Activated CD8-positive, alpha-beta memory T cell treated with anti-CD3 and anti-CD28 coated beads for 1 hour (primary cell): Measurements from ENCODE around the gene AFM.

Experiments
- DNase-seq, 2 donors: peaks; one replicate each; pipeline ENCODE4 v3.0.0-alpha.2; 2020; ENCODE audit warnings: low read depth in 1 of 2; ENCODE audit errors: extremely low read depth in 1 of 2

Gene AFM

GRCh38 chr4:73448448-73449203, 32.9 kb upstream of the AFM start:
- no peak for DNase-seq

DNA sequence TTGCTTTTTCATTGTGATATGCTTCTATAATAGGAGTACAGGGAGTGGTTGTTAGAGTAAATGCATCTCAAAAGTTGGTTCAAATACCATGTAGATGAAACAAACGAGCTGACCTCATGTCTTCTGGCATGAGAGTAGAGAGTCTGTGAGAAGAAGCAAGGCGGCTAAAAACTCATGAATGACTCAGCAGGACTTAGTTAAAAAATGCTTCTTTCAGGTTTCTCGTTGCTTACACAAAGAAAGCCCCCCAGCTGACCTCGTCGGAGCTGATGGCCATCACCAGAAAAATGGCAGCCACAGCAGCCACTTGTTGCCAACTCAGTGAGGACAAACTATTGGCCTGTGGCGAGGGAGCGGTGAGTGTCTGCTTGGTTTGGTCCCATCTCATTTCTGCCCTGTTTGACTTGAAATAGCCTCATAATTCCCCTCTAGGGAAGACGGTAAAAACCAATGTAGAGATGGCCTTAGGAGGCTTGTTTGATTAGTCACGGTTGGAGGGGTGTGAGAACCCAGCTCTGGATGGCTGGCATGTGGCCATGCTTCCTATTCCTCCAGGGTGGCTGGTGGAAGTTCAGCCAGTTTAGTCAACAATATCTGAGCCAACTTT, 31.0 kb upstream of the AFM start:
- DNase-seq = no peak

GRCh38 chr4:73451404-73451803, 30.1 kb upstream of the AFM start:
- DNase-seq = no peak

DNA sequence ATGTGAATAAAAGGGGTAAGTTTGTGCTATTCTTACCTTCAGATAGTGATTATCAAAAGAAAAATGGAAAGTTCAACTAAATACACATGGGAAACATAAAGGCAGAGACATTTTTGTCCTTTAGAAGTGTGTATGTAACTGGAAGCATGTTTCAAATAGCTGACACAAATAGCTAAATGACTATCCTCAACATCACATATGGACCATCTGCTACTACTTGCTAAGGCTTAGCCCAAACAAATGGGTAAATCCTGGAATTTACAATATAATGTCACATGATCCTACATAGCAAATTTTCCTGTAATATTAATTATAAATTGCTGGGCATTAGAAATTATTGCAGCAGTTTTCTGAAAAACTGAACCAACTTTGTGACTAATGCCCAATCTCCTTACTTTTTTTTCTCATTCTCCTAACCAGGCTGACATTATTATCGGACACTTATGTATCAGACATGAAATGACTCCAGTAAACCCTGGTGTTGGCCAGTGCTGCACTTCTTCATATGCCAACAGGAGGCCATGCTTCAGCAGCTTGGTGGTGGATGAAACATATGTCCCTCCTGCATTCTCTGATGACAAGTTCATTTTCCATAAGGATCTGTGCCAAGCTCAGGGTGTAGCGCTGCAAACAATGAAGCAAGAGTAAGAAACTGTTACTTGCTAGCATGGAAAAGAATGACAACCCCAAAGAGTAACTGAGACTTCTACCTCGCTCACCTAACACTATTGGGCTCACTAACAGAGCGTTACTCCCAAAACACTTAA, 29.4 kb upstream of the AFM start:
- DNase-seq = no peak

GRCh38 chr4:73452953-73453700, 28.4 kb upstream of the AFM start:
- DNase-seq = no peak

- no peak for DNase-seq
Observed at GRCh38 chr4:73453701-73454005, 27.9 kb upstream of the AFM start.

DNA sequence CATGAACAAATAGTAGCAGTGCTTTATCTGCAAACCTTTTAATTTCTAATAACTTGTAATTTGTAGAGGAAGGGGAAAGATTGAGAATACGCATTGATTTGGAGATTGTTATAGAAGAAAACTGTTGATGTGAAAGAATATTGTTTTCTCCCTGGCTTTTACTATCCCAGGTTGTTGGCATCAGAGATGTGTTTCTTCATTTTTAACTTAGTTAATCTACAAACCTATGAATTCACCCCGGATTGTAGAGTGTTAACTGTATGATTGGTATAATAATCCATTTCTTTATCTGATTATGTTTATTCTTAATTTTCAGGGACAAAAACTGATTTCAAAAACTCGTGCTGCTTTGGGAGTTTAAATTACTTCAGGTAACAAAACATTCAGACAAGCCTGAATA, 26.6 kb upstream of the AFM start:
- DNase-seq = no peak

GRCh38 chr4:73456177-73457022, 25.1 kb upstream of the AFM start:
- DNase-seq = no peak

DNA sequence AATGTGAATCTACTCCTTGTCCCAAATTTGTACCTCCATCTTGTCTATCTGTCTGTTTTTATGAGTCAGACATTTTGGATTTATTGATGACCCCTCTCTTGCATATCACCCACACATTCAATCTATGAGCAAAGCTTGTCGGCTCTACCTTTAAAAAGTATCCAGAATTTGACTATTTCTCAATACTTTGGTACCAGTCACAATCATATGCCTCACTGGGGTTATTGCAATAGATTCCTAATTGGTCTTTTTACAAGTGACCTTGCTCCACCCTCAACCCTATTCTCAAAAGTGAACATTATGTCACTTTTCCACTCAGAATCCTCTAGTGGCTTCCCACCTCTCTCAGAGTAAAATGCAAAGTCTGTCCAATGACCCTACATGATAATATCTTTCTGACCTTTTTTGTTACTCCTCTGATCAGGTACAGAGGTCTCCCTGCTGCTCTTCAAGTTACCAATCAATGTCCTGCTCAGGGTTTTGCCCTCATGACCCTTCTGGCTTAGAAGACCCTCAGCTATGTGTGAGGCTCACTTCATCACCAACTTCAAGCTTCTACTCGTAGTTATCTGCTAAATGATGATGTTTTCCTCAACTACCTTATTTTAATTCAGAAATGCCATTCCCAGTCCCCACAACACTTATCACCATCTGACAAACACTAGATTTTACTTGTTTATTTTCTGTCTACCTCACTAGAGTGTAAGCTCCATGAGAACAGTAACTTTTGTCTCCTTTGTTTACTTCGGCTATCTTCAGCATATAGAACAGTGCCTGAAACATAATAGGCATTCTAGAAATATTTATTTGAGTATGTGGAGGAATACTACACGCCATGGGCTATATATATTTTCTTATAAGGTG, 23.1 kb upstream of the AFM start:
- no peak for DNase-seq

GRCh38 chr4:73459048-73459421, 22.5 kb upstream of the AFM start:
- no peak for DNase-seq

DNA sequence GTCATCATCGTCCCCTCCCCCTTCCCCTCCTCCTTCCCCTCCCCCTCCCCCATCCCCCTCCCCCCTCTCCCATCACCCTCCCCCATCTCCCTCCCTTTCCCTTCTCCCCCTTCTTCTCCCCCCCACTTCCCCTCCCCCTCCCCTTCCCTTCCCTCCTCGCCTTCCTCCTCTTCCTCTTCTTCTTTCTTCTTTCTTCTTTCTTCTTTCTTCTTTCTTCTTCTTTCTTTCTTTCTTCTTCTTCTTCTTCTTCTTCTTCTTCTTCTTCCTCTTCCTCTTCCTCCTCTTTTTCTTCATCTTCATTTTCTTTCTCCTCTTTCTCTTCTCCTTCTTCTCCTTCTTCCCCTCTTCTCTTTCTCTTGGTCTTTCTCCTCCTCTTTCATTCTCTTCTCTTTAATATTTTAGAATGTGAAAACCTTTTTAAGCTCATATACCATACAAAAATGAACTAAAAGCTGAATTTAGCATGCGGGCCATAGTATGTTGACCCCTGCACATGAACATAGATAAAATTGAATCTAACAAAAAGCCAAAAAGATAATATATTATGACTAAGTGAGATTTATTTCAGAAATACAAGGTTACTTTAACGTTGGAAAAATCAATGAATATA, 20.5 kb upstream of the AFM start:
- no peak for DNase-seq

- no peak for DNase-seq
Observed at GRCh38 chr4:73468170-73468569, 13.4 kb upstream of the AFM start.

- DNase-seq = no peak
Observed at GRCh38 chr4:73470728-73471127, 10.8 kb upstream of the AFM start.

DNA sequence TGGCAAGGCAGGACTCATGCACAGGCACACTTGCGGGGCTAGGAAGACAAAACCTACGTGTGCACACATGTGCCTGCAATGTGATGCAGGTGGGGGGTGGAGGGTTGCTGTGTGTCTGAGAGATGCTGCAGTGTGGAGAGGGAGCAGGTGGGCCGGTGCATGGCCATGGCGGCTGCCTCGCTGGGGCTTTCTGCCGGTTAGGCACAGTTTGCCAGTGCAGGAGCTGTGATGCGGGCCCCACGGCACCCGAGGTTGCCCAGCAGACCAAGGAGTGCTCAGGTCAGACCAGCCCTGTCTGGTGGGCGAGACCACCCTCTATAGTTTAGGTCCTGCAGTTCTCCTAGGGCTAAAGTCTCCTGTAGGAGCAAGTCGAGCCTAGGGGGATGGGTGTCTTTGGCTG, 4.4 kb upstream of the AFM start:
- no peak for DNase-seq

GRCh38 chr4:73479323-73479722, 2.2 kb upstream of the AFM start:
- DNase-seq = no peak

- DNase-seq = no peak
Observed at GRCh38 chr4:73485085-73485484, 3.5 kb downstream of the AFM start.

- DNase-seq = no peak
Observed at GRCh38 chr4:73485596-73485995, 4.1 kb downstream of the AFM start.

DNA sequence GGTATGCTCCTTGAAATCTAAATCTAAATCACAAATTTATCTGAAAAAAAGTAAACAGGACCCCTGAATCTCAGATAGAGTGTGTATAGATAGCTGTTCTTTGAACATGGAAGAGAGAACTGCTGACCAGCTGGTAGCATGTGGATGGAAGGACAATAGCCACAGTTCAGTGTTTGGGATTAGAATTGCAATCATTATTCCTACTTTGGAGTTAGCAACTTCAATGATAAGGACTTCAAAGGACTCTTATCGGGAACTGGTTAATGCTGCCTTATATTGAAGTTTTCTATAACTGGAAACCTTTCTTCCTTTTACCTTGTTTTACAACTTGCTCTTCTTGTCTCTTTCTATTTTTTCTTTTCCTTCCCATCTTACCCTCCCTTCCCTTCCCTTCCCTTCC, 5.0 kb downstream of the AFM start:
- DNase-seq = no peak

DNA sequence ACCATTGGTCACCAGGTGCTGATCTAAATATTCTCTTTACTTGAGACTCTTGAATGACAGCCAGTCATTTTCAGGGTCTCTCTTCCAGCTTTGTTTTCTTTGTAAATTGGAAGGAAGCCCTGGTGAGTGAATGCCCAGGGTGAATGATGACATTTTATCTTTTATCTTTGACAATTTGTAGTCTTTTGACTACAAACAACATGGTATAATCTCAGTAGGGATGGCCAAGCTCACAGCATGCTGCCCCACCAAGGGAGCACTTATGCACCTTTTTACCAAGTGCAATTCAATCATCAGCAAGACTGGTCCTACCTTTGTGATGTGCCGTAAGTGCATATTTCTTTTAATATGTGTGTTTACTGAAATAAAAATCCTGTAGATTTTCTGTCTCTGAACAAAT, 5.7 kb downstream of the AFM start:
- no peak for DNase-seq
